GM10248 (cell line): ENCODE data around the gene ARHGEF25.

ENCODE experiments used
- CTCF ChIA-PET: fragments of 300-600 bp; sonication (Branson Sonifier 250); formaldehyde crosslinking; extraction: SDS; loops from one replicate; lab custom pipeline; 2021; ENCODE audit warnings: antibody characterized with exemption; lab: Yijun Ruan, JAX
- POLR2A ChIA-PET: fragments of 350-650 bp; sonication (Branson Sonifier 250); formaldehyde crosslinking; extraction: SDS; loops from one replicate; lab custom pipeline; 2020; ENCODE audit warnings: antibody characterized with exemption; lab: Yijun Ruan, JAX
- DNase-seq: peaks from one replicate; pipeline ENCODE4 v3.0.0; 2012; ENCODE audit errors: extremely low spot score
- CTCF ChIP-seq: IDR thresholded peaks from 2 replicates; pipeline ENCODE4 v1.5.1; 2012; ENCODE audit warnings: mild to moderate bottlenecking, low read depth; ENCODE audit errors: extremely low read depth, missing control alignments, control extremely low read depth

ARHGEF25 gene

GRCh38 chr12:57626111-57626920 lies 15.1 kb downstream of the ARHGEF25 start:
- ChIA-PET POLR2A (no interaction called here), CTCF (interaction anchor here (0.9 to 8.9 kb wide), 5 partner anchors 10 to 168 kb away, joined by 3 to 155 read pairs (median 8); partner anchors contain the start of gene GLI1)
- DNase-seq = no peak
- TF ChIP-seq CTCF = no peak

- TF ChIP-seq CTCF = no peak
- no peak for DNase-seq
- ChIA-PET POLR2A (no interaction called here), CTCF (interaction anchor here (2.4 kb wide), 2 partner anchors 11 to 43 kb away, joined by 8 to 10 read pairs; no protein-coding TSS in a partner anchor)
Measured at GRCh38 chr12:57626921-57627445, 15.7 kb downstream of the ARHGEF25 start.

GRCh38 chr12:57627501-57628279 lies 16.5 kb downstream of the ARHGEF25 start:
- TF ChIP-seq CTCF = peak; percentile 30
- CTCF ChIA-PET = interaction anchor here (1.1 to 2.4 kb wide), 3 partner anchors 12 to 44 kb away, joined by 3 to 10 read pairs (median 8); no protein-coding TSS in a partner anchor
- POLR2A ChIA-PET = no interaction called here
- no peak for DNase-seq

GRCh38 chr12:57628280-57629191 lies 17.3 kb downstream of the ARHGEF25 start:
- POLR2A ChIA-PET = no interaction called here
- TF ChIP-seq CTCF = no peak
- no peak for DNase-seq
- CTCF ChIA-PET = interaction anchor here (1.1 to 2.4 kb wide), 4 partner anchors 12 to 45 kb away, joined by 3 to 10 read pairs (median 6); no protein-coding TSS in a partner anchor

- DNase-seq = no peak
- CTCF ChIA-PET = interaction anchor here (1.1 to 5.9 kb wide), 7 partner anchors 8 to 56 kb away, joined by 3 to 71 read pairs (median 4); partner anchors contain the start of gene ARHGEF25
- TF ChIP-seq CTCF = no peak
- POLR2A ChIA-PET = interaction anchor here (0.9 kb wide), 1 partner anchor 18 kb away, joined by 3 read pairs; the partner anchor contains the start of gene ARHGEF25
Measured at GRCh38 chr12:57629897-57630471, 18.7 kb downstream of the ARHGEF25 start.
